Body of pancreas (tissue), 4 donors: ENCODE measurements around the gene EZH2.

Source experiments
- CTCF ChIP-seq, 7 experiments: fragments of 450-650 bp in 4 of 7; fragments of 200-600 bp in 3 of 7; sonication (generic) in 3 of 7; IDR thresholded peaks; one replicate each; pipeline ENCODE4 v1.5.1; 2016 to 2019; ENCODE audit warnings: antibody characterized with exemption in 7 of 7
- POLR2A ChIP-seq, 3 donors: fragments of 450-650 bp; IDR thresholded peaks; one replicate each; pipeline ENCODE4 v1.6.1; 2016; ENCODE audit warnings: antibody characterized with exemption in 3 of 3, mild to moderate bottlenecking in 2 of 3

DNA sequence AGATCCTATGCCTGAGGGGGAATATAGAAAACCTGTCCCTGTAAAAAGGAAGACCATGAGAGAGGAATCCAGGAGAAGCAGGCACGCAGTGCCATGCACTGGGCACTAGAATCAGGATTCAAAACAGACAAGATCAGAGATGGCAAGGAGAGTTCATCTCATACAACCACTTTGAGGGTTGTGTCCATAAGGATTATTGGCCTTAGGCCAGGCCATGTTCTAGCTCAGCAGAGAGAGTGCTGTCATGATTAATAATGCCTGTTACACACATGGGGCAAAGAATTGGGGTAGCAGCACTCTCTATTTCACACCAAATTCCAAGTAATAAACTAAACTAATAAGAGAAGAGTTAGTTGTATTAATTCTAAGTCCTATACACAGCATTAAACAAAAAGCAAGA, 29.1 kb downstream of the EZH2 start:
- TF ChIP-seq CTCF (IDR thresholded peaks at IDR 0.05) = no peak
- no peak for TF ChIP-seq POLR2A (IDR thresholded peaks at IDR 0.05)
